Myocyte (in vitro differentiated cells): ENCODE data around the gene BRD3. TPM values are rescaled to one million over a fixed set of nuclear protein-coding genes. Genes with fewer than 3 reads are reported as not detected.
"Not testable (repeated sequence)": the region's sequence is repeated elsewhere in the genome, so short reads cannot be mapped to it uniquely, and the experiment has no call there.

ENCODE experiments used
- DNase-seq: peaks from one replicate; pipeline ENCODE4 v3.0.0-alpha.2; 2012; ENCODE audit warnings: low read depth
- total RNA-seq: library from RNA; depleted of rRNA; stranded (reverse); fragments of >200 nt; gene quantifications from 2 replicates; pipeline ENCODE4 v1.2.3, GENCODE V29; 2014

Gene BRD3
- total RNA-seq, 1 donor from 2014 or later = 14.2 TPM

DNA sequence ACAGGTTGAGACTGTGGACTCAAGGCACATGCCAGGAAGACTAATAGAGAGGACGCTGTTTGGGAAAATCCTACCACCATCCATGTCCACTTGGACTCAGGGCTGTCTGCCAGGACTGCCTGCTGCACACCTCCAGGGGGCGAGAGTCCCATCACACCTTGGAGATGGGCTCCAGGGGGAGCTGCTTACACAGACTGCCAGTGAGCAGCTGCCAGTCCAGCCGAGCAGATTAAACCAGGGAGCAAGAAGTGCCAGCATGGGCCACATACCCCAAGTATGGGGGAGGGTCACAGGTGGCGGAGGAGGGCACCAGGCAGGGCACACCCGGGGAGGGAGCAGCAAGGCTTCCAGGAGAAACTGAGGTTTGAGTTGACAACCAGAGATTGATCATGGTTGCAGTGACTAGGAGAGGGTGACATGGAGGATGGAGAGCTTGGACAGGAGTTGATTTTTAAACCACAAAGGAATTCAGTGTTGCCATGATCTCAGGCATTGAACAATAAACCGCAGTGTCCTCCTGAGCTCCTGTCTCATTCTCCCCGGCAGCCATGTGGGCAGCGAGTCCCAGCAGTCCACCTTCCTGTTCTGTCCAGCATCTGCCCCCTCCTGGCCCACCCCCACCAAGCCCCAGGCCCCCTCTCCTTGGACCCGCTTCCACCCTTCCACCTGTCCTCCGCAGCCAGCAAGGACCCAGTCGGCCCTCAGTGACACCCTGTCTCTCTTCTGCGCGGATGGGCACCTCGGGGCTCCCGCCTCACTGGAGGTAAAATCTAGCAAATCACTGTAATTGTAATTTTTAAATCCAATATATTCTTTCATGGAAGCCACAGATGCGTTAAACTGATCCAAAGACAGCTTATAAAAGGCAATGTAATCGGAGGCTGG, 72.6 kb downstream of the BRD3 start:
- peak; percentile 71 for DNase-seq

- DNase-seq = peak; percentile 72
Observed at GRCh38 chr9:133994353-133995011, 73.3 kb downstream of the BRD3 start.

- no peak for DNase-seq
Observed at GRCh38 chr9:133993635-133994253, 74.1 kb downstream of the BRD3 start.

DNA sequence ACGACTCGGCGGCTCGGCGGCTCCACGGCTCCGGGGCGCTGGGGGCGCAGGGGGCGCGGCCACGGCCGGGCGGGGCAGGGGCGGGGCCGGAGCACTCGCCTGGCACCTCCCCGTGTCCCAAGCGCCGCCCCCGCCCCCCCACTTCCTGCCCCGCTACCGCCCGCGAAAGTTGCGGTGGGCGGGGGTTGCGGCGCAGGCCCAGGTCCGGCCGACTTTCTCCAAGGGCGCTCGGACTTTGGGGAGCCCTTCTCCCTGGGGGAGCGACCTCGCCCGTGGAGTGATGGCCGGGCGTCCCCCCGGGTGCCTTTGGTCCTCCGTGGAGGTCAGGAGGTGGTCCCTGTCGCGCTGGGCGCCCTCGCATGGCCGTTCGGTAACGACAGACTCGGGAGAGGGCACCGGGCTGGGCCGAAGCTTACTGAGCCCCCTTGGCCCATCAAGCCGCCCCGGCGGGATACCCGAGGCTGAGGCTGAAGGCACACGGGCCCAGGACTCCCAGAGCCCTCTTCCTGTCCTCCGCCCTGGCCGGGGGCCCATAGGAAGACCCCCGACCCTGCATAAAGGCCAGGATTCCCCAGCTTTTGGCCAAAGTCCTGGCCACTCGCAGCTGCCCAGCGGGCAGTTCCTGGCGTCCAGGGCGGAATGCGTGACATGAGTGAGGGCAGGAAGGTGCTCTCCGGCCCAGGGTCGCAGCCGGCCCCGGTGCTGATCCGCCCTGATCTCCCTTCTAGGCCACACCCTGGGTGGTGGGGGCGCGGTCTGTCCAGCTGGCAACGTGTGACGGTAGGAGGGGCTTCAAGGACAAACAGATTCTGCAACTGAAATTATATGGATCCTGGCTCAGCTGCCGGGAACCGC, 74.8 kb downstream of the BRD3 start:
- DNase-seq = peak; percentile 90

DNA sequence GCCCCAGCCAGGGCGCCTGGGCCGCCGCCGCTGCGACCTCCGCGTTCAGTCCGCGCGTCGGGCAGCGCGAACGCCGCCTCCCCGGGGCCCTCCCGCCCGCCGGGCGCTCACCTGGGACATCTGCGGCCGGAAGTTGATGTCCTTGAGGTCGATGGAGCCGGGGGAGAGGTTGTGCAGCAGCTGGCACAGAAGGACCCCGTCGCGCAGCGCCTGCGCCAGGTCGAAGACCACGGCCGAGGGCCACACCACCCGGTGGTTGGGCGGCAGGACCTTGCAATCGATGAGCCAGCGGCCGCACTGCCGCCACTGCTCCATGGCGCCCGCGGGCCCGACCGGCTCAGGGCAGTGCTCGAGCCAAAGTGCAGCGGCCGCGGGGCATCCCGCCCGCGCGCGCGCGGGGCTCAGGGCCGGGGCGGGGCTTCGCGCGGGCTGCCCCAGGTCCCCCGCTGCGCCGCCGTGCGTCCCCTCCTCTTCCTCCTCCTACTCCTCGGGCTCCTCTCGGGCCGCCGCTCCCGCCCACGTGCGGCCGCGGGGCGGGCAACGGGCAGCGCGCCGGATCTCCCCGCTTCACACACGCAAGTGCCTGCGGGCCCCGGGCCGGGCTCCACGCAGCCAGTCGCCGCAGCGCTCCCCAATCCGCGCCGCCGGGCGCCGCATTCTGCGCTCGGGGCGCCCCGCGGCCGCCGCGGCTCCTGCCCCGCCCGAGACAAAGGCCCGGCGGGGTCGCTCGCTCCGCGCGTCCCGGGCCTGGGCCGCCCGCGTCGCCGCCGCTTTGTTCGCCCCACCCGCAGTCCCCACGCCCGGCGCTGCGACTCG, 75.7 kb downstream of the BRD3 start, which contains the start of gene VAV2:
TSS of gene VAV2 (minus strand) at position 361 of the 816 bp plus-strand sequence. CDS start at position 315, 46 bp downstream.
- peak; percentile 52 for DNase-seq

GRCh38 chr9:133991214-133991921, 76.5 kb downstream of the BRD3 start:
- DNase-seq = no peak

DNA sequence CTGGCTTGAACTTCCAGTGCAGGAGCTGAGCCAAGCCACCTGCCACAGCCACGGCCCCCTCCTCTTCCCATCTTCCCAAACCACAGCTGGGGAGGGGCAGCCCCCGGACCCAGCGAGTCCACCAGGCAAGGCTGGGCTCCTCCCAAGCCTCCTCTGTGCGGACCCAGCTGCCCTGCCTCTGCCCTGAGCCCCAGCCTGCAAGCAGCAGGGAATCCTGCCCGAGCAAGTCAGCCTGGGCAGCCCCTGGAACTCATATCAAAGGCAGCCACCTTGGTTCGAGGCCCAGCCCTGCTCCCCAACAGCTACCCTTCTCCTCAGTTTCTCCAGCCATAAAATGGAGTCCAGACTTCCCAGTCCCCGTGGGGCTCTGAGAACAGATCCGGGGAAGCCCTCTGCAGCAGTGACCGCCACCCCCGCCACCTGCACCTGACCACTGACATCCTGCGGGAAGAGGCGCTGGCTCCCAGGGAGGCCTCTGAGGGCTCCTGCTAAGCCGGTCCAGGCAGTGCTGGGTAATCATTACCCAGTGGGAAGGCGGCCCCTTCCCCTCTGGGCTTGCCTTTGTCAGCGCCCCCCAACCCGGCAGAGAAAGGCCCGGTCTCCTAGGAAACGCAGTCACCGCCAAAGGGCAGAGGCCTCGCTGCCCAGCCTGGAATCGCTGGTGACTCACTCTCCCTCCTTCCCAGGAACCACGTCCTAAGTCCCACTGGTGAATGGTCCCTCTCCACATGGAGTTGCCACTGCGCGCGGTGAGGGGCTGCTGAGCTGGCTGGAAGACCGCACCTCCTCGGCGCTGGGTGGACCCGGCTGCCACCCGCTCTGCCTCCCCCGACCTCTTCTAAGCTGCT, 77.2 kb downstream of the BRD3 start:
- peak; percentile 76 for DNase-seq

DNA sequence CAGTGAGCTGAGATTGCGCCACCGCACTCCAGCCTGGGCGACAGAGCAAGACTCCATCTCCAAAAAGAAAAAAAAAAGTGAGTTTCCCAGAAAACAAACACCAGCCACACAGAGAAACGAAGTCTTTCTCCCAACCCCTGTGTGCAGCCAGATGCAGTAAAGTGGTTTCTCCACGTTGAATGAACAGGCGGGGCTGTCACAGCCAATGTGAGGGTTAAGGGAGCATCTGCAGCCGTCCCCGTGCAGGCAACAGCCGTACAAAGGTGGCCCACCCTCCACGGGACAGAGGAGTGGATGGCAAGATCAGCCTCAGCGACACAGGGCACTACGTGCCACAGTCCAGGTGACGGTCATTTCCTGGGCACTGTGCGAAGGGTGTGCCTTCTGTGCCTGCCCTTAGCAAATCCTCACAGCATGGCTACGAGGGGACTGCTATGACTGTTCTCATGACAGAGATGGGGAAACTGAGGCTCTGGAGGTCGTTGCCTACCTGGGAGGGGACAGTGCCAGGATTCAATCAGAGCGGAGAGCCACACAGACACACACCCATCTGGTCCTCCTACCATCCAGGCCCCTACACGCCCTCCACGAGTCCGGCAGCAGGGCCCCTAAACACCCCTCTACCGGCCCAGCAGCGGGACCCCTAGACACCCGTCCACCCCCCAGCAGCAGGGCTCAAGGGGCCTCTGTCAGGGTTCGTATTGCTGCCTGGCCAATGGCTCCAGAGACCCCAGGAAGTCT, 78.0 kb downstream of the BRD3 start:
- no peak for DNase-seq

DNA sequence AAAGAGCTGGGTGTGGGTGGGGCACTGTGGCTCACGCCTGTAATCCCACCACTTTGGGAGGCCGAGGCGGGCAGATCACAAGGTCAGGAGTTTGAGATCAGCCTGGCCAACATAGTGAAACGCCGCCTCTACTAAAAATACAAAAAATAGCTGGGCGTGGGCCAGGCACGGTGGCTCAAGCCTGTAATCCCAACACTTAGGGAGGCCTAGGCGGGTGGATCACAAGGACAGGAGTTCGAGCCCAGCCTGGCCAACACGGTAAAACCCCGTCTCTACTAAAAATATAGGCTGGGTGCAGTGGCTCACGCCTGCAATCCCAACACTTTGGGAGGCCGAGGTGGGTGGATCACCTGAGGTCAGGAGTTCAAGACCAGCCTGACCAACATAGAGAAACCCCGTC, 79.1 kb downstream of the BRD3 start:
- not testable (repeated sequence) for DNase-seq

DNA sequence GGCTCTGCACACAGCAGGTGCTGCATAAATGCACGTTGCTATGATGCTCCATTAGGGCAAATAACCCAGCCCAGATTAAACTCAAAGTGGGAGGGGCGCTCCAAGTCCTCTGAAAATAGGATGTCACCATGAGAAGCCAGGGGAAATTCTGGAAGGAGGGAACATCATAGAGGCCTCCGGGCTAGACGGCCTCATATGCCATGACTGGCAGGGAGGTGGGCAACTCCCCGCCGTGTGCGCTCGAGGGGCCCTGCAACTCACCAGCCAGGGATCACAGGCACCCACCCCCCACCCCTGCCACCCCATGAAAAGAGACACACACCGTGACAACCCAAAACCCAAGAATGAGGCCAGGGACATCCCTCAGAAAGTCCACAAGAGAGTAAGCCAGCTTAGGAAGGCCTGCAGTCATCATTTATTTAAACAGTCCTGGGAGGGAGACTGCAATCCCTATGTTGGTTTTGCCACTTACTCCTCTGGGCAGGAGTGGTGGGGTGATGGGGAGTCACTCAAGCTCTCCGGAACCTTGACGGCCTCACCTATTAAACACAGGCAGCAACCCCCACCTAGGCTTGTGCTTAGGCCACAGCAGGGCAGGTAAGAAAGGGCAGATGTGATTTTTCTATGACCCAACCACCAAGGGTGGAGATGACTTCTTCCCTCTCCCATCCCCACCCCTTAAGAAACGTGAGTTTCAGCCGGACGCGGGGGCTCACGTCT, 79.7 kb downstream of the BRD3 start:
- DNase-seq = no peak

GRCh38 chr9:133987446-133987788, 80.4 kb downstream of the BRD3 start:
- no peak for DNase-seq

DNA sequence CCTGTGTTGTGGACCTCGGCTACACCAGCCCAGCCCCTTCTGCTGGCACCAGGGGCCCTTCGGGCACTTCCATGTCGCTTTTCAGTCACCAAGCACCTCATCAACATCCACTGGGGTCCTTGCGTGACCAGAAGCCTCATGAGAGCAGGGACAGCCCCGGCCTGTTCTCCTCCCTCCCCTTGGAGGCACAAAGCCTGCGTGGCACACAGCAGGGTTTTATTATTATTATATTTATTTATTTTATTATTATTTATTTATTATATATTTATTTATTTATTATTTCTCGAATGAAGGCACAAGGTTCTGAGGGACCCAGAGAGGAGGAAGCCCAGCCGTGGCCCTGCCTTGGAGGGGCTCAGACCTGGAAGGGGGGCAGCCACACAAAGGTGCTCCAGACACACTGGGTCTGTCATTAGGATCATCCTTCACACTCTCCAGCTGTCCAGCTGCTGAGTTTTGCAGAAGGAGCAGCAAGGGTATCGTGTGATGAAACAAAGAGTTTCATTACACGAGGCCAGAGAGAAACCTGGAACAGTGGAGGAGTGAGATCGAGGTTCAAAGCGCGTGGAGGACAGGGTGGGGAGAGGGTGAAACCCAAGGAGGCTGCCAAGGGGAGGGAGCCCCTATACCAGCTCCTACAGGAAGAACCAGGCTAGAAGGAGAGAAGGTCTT, 80.9 kb downstream of the BRD3 start:
- no peak for DNase-seq

GRCh38 chr9:133986061-133986460, 81.8 kb downstream of the BRD3 start:
- DNase-seq = no peak

DNA sequence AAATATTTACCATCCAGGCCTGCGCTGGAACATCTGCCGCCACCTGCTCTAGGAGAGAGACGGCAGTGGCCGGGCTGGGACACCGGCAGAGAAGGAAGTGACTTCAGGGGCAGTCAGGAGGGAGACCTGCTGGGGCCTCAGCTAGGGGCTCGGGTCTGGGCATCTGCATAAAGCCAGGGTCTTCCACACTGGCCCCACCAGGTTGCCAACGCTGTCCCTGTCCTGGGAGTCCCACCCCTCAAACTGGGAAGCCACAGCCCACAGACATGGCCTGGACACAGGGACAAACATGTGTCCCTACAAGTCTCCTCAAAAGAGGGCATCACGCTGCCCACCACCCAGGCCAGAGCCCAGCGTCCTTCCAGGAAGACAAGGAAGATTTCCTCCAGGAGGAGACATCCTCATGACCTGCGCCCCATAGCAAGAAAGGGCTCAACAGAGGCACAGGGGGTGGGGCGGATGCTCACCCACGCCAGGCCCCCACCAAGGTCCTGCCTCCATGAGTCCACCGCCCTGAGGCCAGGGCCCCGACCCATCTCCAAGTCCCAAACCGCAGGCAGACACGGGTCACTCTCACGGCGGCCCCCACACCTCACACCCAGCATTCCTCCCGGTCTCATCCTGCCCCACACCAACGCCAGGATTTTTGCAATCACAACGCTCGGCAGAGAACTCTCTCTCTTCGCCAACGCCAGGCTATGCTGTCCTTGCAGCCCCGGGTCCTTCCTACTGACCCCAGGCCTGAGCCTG, 84.7 kb downstream of the BRD3 start:
- DNase-seq = no peak

- DNase-seq = no peak
Observed at GRCh38 chr9:133981958-133982681, 85.7 kb downstream of the BRD3 start.
